ENCODE measurements around the gene TMEM50A.
"Not testable (repeated sequence)": the region's sequence is repeated elsewhere in the genome, so short reads cannot be mapped to it uniquely, and the experiment has no call there.

Gene TMEM50A

DNA sequence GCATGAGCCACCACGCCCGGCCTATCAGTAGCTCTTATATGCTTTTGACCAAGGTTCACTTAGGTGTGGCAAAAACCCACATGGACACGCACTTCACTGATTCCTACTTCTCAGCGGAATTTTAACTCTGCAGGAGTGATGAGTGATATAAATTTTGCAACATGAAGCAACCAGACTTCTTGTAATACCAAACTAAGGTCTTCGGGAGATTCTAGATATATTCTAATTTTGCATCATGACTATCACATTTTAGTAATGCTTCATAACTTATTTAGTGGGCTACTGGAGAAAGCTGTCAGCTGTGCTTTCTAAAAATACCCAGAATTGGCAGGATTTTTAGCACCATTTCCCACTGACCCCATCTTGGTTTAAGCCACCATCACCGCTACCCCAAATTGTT is 54.7 kb downstream of the TMEM50A start:
- TF ChIP-seq, protein P1, sequence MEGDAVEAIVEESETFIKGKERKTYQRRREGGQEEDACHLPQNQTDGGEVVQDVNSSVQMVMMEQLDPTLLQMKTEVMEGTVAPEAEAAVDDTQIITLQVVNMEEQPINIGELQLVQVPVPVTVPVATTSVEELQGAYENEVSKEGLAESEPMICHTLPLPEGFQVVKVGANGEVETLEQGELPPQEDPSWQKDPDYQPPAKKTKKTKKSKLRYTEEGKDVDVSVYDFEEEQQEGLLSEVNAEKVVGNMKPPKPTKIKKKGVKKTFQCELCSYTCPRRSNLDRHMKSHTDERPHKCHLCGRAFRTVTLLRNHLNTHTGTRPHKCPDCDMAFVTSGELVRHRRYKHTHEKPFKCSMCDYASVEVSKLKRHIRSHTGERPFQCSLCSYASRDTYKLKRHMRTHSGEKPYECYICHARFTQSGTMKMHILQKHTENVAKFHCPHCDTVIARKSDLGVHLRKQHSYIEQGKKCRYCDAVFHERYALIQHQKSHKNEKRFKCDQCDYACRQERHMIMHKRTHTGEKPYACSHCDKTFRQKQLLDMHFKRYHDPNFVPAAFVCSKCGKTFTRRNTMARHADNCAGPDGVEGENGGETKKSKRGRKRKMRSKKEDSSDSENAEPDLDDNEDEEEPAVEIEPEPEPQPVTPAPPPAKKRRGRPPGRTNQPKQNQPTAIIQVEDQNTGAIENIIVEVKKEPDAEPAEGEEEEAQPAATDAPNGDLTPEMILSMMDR (IDR thresholded peaks at IDR 0.05; ENCODE audit: control insufficient read depth, extremely low read depth, insufficient read depth) = no peak
- no peak for DNase-seq (ENCODE audit: low read depth)
- H3K4me3 ChIP-seq (ENCODE audit: low read depth, low read length) = no peak overlapping the region

DNA sequence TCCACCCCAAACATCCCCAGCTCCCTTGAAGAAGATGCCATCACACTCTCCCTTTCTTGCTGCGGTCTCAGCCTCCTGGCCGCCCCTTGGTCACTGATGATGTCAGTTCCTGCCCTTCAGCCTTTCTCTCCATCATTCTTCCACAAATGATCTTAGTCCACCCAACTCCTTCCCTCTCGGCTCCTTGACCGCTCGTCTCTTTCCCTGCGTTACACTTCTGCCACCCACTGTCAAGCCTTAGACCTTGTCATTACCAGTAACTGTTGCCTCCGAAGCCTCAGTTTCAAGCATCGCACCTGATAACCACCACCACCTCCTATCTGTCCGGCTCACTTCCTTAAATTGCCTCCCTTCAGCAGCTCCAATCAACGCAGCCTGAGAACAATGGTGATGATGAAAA is 59.4 kb downstream of the TMEM50A start:
- not testable (repeated sequence) for H3K4me3 ChIP-seq (ENCODE audit: low read depth, low read length); DNase-seq (ENCODE audit: low read depth)

DNA sequence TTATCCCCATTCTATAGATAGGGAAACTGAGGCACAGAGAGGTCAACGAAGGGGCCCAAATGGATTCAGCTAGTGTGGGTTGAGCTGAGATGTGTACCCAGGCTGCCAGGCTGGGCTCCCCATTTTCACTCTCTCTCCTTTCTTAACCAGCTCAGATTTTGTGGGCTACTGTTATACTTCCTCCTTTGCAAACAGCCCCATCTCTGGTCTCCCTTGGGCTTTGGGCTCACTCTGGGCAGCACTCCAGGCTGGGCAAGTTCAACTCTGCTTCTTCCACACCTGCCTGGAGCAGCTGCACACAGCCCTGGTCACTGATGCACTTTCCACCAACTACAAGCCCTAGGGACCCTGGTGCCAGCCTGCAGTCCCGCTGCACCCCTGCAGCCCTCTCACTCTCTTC is 59.9 kb downstream of the TMEM50A start:
- not testable (repeated sequence) for H3K4me3 ChIP-seq (ENCODE audit: low read depth, low read length); DNase-seq (ENCODE audit: low read depth)

DNA sequence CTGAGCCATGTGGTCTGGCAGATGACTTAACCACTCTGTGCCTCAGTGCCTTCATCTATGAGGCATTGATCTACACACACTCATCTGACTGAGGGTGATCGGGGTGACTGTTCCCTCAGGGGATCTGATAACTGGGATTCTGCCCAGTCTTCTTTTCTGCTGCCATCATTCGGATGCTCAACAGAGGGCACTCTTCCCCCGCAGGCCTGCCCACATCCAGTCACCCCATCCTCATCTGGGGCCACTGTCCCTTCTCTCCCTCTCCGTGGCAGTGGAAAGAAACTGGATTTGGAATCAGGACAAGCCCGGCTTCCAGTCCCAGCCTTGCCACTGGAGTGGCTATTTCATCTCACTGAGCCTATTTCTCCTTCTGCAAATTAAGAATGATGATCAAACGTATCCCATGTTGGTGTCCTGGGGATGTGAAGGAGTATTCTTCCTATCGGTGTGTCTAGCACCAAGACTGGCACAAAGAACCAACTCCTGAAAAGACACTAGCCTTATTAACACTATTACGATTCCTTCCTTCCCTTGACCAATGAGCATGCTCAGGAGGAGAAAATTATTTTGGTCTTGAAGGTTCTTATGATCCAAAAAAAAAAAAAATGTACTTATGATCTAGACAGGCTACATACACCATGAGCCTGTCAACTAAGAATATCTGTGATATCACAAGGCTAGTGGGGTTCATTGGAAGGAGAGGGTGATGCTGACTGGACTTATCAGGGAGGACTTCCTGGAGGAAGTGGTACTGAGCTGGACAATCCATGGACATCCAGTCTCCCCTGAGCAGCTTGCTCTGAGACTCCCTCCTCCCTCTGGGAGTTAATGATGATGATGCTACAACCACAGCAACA is 65.0 kb downstream of the TMEM50A start:
- TF ChIP-seq, protein P1 (IDR thresholded peaks at IDR 0.05; ENCODE audit: control insufficient read depth, extremely low read depth, insufficient read depth) = 0 out of 2 replicates have a peak, but pooled peaks have one; percentile 4
- not testable (repeated sequence) for H3K4me3 ChIP-seq (ENCODE audit: low read depth, low read length); DNase-seq (ENCODE audit: low read depth)

DNA sequence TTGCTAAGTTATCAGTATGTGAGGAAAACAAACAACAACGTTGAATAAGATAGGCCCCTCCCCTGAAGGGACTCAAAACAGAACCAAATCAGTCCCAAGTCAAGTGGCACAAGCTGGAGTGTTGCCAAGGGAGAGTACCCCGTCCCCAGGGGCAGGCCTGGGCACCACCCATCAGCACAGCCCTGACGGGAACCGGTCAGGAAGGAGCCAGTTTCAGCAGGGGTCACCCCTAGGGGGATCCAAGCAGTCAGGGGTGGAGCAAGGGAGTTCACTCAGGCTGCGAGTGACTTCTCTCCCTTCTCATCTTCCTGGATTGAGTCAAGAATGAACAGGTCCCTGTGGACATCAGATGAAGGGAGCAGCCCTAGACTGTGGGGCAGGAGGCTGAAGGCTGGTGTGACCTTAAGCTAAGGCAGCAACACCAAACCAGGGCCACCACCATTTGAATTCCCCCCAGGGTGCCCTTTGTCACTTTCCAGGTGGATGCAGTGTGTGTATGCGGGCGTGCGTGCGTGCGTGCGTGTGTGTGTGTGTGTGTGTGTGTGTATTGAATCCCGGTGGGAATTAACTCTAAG is 67.7 kb downstream of the TMEM50A start:
- H3K4me3 ChIP-seq (ENCODE audit: low read depth, low read length); DNase-seq (ENCODE audit: low read depth): not testable (repeated sequence)

DNA sequence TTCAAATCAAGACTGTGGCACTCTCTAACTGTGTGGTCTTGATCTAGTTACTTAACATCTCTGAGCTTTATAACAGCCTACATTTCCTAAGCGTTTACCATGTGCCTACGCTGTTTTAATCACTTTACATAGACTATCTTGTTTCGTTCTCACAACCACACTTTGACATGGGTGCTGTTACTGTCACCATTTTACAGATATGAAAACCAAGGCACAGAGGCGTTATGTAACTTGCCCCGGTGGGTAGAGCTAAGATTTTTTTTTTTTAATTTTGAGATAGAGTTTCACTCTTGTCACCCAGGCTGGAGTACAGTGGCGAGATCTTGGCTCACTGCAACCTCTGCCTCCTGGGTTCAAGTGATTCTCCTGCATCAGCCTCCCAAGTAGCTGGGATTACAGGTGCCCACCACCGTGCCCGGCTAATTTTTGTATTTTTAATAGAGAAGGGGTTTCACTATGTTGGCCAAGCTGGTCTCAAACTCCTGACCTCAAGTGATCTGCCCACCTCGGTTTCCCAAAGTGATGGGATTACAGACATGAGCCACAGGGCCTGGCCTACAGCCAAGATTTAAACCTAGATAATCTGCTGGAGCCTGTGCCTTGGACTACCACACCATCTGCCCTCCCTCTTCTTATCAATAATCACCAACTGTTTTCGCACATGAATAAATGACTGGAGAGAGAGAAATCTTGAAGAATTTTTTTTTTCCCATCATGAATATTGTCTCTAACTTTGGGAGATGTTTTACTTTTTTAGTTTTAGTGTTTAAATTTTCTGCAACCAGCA is 71.7 kb downstream of the TMEM50A start:
- H3K4me3 ChIP-seq (ENCODE audit: low read depth, low read length); DNase-seq (ENCODE audit: low read depth): not testable (repeated sequence)

Data from LNCaP clone FGC (cell line).